NCI-H446 treated with DMSO at 0.1 percent for 48 hours (cell line): ENCODE results near the gene DSE.

ENCODE experiments used
- DNase-seq: peaks from one replicate; lab custom pipeline; 2025; lab: John Stamatoyannopoulos, UW

The DSE gene

DNA sequence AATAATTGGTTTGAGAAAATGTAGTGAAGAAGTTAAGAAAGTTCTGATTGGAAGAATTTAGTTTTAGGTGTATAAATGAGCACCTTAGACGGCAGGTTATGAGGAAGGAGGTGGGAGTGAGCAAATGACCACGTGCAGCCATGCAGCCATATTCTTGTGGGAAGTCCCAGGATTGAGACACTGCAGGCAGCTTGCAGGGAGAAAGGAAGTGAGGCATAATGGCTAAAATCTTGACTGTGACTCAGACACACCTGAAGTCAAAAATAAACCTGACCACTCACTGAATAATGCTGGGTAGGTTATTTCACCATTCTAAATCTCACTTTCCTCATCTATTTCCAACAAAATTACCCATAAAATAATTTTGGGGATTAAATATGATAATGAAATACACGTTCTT is 16.6 kb downstream of the DSE start:
- DNase-seq, result no peak

DNA sequence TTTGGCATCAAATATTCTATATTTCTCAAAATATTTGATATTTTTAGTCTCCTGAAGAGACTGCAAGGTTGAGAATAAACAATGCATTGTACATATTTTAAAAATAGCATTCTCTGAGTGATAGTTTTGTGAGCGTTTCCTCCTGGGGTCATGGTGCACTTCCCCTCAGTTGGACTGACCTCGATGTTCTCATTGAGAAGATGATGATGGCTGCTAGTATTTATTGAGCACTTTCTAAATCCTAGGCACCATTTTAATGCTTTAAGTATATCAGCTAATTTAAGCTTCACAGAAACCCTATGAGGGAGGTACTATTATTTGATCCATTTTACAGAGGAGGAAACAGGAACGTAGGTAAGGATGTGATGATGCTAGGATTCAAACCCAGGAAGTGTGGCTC is 18.2 kb downstream of the DSE start:
- no peak for DNase-seq

DNA sequence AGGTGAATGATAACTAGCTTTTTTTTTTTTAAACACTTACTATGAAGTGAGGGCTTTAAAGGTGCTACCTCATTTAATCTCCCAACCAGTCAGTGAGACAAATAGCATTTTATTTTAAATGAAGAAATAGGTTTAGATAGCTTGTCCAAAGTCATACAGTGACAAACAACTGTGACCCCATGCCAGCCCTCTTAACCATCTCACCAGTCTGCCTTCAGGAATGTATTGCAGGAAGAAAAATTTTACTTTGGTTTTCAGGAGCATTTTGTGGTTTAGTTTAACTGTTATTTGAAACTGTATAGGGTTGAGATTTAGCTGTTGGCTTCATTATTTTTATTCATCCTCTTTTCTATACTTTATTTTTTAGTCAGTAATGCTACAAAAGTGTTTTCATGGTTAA is 18.6 kb downstream of the DSE start:
- DNase-seq, result no peak

DNA sequence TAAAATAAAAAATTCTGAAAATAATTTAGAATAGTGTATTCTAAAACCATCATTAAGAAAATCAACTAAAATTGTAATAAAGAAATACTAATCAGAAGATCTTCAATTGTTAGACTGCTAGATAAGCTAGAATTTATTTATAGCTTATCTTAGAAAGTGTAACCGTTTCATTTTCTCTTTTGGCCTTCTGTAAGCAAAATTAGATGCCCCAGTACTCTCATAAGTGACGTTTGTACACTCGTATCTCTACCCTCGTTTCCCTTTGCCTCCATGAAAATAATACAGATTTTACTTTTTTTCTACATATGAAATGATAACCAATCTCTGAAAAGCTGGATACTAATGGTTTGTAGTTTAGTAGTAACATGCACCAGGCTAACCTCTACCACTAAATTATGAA is 19.8 kb downstream of the DSE start:
- no peak for DNase-seq

DNA sequence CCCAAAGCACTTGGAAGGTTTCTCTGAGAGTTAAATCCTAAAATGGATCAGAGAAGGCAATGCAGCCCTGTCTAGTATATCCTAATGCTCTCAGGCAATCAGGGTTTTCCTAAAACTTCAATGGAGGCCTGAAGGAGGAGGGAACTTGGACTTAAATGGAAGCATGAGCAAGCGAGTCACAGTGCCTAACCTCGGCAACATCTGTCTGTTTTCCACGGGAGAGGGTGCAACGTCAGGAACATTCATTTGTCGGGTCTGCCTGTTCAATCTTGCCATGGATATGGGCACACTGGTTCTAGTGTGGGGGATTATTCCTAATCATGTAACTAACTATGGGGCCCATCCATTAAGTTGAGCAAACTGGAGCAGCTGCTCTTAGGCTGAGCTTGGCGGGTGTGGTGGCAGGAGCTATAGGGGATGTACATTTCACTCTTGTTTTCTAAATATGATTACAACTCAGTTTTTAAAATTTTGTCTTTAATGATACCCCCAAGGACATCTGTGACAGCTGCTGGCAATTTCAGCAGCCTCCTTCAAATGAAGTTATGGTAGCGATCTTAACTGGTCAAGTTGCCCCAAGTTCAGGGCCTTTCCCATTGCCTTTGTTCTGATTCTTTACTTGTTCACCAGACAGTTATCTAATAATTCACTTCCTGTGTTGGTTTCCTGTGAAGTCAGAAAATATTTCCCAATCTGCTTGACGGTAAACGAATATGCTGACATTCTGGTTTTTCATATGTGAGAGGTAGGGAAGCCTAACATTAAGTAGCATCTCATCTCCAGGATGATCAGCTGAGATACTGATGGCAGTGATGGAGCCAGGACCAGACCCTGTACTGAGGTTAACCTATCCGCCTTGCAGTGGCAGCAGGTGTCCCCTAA is 21.6 kb downstream of the DSE start:
- no peak for DNase-seq

DNA sequence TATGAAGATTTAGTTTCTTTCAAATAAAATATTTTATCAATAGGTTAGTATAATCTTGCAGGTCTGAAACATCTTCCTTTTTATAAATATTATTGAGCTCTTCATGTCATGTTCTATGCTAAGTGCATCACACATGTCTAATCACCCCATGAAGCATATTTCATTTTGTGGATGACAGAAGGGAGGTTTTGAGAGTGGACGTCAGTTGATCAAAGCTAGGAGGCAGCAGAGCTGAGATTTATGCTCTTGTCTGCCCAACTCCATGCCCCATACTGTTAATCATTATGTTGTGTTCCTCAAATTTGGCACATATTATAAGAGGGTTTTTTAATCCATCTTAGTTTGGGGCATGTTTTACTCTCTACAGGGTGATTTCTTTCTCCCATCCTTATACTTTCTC is 22.7 kb downstream of the DSE start:
- no peak for DNase-seq

DNA sequence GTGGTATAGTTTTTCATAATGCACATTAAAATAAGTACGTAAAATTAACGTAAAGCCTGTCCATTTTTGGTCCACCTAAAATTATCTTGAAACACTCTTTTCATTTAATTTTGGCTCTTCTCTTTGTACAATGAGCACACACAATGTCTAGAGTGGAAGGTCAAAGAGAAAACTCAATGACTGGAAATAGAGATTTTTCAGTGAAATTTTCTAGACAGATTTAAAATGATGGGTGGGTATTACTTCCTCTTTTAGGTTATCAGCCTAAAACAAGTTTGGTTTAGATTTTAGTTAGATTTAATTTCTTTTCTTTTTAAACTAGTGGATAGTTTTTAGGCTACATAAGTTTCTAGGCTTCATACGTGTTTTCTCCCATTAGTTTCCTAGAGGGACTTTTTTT is 24.9 kb downstream of the DSE start:
- no peak for DNase-seq

DNA sequence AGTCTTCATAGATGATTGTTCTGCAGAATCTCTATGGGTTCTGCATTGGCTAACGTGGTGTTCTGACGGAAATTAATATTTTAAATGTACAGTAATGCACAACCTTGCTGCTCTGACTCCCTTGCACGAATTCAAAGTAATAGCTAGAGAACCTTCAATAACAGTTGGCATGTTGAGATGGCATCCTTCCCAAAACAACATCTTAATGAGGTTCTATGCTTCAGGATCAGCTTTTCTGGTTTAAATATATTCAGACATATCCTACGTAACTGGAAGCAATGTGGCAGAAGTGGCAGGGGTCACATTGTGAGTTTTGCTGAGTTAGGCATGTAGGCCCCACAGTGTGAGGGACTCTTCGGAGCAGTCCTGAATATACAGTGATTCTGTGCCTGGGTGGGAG is 25.7 kb downstream of the DSE start:
- DNase-seq, result no peak

DNA sequence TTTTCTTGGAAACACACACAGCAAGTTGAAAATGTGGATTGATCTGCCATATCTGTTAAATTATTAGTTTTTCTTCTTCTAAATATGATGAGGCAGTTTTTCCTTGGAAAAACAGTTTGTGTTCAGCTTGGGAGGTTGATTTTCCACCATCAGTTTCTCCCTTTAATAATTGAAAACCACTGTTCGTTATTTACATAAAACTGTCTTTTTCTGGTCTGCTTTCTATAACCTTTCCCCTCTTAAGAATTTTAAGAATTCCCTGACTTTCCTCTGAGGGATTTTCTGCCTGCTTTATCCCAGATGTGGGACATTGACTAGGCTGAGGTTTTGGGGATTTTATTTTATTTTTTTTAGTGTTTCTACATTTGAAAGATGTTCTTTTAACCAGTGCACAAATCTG is 27.2 kb downstream of the DSE start:
- DNase-seq, result no peak

DNA sequence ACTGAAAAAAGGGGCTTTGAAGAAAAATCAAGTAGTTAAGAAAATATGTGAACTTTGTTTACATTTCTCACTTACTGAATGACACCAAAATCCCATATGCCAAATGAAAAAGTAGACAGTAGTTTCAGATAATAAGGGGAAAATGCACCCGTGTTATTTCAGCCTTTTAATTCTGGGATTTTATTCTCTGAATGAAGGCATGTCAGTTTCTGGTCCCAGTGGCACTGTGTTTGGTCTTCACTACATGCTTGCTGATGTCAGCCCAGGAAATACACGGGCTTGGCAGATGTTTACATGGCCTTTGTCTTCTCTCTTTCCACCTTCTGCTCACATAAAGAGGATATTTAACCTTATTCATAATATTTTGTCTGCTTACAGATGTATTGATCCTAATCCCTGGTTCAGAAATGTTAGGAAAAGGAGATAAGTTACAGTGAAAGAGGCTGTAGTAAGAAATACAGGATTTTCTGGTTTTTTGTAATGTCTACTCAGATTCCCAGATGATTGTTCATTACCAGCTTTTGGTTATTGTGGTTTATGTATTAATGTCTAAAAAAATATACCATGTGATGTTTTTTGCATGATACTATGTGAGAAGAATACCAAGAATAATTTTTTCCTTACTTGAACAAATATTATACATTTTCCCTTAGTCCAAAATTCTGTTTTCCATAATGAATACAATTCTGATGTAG is 27.7 kb downstream of the DSE start:
- DNase-seq, result no peak

DNA sequence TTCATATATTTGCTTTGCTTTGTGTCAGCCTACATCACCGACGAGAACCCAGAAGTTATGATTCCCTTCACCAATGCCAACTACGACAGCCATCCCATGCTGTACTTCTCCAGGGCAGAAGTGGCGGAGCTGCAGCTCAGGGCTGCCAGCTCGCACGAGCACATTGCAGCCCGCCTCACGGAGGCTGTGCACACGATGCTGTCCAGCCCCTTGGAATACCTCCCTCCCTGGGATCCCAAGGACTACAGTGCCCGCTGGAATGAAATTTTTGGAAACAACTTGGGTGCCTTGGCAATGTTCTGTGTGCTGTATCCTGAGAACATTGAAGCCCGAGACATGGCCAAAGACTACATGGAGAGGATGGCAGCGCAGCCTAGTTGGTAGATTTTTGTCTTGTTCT is 28.5 kb downstream of the DSE start:
- no peak for DNase-seq

DNA sequence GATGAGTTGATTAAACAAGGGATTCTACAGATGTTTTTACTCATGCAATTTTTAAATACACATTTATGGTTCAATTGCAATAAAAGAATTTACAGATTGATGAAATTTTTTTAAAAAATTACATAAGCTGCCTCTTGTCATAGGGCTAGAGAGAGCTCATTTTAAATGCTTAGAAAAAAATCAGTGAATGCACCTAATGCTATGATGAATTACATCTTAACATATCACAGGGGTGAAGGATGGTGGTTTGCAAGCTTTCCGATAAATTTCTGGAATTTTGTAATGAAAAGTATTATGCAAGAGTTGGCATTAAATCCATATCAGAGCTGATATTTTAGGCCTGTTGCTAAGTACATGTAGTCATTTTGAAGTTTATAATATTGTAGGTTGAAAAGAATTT is 29.6 kb downstream of the DSE start:
- DNase-seq, result no peak

DNA sequence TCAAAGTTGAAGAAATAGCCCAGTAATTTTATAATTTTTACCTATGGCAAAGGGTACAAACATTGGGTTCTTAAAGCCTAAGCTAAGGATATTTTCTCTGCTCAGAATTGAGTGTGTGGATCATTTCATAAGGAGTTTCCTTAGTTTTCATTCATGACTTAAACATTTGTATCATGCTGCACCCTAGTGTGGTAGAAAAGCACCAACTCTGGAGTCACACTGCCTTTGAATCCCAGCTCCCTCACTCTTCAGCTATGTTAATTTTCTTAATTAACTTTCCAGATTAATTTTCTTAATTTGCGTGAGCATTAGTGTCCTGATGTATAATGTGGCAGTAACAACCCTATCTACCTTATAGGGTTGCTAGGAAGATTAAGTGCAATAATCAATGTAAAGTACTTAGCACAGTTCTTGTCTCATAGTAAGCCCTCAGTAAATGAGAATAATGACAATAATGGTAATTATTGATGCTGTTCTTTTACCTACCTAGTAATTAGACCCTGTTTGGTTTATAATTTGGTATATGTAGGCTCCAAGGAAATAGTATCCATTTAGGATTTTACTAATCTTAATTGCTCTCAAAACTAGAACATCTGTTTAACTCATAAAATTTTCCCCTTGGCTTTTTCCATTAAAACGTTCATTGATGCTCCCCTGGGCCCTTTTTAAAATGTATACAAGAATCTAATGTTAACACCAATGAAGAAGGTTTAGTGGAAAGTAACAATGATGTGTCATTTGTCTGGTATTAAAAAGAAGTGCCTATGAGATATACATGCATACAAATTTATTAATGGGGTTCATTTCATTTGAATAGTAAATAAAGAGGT is 31.6 kb downstream of the DSE start:
- DNase-seq, result no peak

DNA sequence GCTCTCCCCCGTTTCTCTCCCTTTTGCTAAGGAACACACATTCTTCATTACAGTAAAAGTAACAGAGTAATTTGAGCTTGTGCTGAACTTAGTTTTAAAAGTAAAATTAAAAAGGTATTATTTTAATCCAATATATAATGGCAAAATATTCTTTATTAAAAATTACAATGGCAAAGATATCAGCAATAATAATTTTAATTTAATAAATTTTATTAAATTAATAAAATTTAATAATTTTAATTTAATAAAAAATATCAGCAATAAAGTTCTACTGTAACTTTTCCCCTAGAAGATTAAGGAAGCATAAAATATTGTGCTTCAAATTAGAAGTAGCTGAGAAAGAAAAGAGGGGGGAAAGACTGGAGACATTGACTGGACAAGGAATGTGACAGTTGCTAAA is 32.5 kb downstream of the DSE start:
- no peak for DNase-seq

DNA sequence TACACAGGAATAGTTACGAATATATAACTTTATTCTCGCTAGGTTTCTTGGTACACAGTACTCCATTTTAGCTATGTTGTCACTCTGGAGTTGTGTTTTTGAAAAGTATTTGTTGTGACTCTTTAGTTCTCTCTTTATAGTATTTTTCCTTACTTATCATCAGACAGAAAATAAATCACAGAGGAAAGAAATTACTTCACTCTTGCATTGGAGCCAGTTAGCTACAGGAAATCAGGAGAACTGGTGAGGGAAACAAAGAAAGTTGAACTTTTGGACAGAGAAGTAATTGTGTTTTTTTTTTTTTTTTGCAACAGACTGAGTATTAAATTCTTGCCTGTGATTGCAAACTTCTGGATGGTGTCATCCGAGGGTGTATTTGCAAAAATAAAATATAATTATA is 33.9 kb downstream of the DSE start:
- DNase-seq, result no peak

DNA sequence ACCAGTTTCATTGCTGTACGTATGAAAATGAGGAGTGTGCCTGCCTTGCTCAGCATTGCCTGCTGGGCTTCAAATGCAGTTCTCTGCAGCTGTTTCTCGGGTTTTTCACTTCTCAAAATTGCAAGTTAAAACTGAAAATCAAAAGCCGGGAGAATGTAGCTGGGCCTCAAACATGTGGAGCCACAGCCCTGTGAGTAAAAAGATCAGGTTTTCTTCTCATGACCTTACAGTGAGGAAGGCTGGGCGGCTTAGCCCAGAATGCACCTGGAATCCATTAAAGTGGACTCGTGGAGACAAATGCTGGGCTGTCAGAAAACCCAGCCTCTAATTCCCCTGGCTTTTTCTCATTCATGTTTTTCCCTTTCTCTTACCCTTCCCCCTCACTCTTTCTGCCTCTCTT is 34.4 kb downstream of the DSE start:
- no peak for DNase-seq

DNA sequence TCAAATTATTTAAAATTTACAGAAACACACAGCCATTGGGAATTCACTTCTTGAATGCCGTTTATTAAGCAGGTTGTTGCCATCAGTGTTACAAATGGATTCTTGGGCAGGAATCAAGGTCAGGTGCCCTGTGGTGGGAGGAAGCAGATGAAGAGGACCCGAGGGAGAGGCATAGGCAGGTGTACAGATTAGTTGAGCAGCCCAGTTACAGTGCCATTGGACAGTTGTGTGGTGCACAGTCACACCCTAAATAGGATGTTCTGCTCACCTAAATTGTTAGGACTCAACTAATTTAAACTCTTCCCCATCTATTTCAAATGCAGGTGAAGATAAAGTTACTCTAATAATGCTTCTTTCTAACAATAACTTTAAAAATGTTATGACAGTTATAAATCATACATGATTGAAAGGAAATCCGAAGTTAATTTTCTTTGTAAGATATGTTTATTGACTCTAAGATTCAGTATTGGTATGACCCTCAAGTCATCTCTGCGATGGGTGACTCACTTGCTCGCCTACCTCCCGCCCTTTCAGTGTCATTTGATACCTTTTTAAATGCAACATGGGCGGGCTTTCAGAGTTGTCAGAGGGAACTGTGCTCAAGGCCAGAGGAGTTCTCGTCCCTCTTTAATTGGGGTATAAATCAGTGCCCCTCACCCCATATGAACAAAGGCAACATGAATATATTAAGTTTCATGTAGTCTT is 35.1 kb downstream of the DSE start:
- no peak for DNase-seq

DNA sequence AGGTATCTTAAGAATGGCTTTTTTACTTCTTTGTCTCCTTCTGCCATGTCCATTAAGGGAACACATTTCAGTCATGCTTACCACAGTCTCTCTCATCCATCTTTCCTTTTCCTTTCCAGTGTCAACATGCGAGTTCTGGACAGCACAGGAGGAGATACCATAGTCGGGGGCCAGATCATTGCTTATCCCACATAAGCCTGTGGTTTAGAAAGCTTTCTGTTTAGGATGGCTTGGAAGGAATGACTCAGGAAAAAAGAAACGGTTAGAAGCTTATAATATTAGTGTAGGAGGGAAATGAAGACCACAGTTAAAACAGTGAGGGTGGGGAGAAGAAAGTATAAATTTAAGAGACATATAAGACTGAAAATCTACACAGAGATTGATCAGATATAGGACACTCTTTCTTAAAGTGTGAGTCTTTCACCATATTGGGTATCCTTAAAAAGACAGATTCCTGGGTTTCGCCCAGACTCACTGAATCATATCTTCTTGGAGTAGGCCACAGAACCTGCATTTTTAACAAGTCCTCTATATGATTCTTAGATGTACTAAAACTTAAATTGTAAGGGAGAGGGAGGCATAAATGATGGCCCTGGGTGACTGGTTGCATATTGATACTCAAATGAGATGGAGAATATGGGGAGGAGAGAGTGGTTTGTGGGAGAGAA is 36.1 kb downstream of the DSE start:
- no peak for DNase-seq

DNA sequence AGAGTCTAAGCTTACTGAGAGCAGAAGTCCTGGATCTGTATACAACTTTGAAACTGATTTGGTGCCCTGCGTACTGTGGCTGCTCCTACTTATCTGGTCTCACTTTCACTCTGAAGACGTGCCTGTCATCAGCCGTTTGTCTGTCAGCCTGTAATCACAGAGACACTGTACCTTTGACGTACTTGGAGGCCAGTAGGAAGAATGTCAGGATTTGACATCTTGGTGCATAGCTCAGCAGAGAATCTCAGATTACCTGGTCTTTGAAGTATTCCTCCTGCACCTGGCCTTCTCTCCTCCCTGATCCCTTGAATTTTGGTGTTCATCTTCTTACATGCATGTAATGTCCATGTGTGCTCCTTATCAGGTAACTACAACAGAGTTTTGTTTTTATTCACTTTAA is 37.7 kb downstream of the DSE start:
- DNase-seq, result no peak

DNA sequence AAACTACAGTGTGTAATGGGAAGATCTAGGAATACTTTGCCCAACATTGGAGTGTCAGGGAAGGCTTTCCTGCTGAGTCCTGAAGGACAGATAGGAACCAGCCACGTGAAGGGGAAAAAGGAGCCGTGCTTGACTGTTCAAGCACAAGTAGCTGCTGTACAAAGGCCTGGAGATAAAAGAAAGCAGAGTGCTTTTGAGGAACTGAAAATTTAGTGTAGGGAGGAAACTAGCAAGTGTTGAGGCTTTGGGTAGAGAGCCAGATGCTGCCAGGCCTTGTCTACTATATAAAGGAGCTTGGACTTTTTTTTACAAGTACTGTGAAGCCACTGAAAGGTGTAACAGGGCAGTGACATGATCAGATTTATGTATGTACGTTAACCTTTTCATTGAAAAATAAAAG is 39.0 kb downstream of the DSE start:
- DNase-seq, result no peak

DNA sequence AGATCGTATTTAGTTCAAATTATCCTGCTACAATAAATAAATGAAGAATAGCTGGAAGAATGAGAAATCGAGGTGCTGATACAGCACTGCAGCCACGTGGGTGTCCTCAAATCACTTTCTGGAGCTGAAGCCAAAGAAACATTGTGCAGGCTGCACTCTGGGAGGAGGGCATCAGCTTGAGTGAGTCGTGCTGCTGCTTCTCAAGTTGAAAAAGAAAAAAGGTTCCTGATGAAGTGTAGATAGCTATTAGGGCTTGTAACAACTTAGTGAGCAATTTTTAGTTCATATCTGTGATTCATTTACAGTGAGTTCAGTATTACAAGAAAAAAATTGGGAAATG is 40.5 kb downstream of the DSE start:
- DNase-seq, result no peak

DNA sequence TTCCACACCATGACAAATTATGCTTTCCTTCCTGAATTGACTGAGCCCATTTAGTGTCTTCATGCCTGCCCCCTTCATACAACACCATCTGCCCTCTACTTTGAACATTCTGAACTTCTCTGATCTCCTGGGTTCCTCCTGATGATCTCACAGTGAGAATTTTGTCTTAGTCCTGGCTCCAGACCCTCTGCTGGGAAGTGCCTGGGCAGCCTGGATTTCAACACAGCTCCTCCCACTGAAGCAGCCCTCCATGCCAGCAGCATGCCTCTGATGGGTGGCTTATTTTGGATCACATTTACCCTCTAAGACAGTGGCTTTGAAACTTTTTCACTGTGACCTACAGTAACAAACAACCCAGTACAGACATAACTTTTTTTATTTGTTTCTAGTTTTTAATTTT is 41.5 kb downstream of the DSE start:
- no peak for DNase-seq
